Testis (tissue), 2 donors: ENCODE results near the gene PTPRG.

Experiments used
- POLR2A ChIP-seq: fragments of 450-650 bp; IDR thresholded peaks from one replicate; pipeline ENCODE4 v1.6.1; 2017; ENCODE audit warnings: antibody characterized with exemption, mild to moderate bottlenecking, moderate library complexity
- TF ChIP-seq, protein P1 (sequence below), 3 experiments: fragments of 450-650 bp in 2 of 3; fragments of 200-600 bp in 1 of 3; sonication (generic) in 1 of 3; IDR thresholded peaks; one replicate each; pipeline ENCODE4 v1.5.1; 2016 to 2019; ENCODE audit warnings: antibody characterized with exemption in 3 of 3, mild to moderate bottlenecking in 2 of 3, moderate library complexity in 1 of 3

DNA sequence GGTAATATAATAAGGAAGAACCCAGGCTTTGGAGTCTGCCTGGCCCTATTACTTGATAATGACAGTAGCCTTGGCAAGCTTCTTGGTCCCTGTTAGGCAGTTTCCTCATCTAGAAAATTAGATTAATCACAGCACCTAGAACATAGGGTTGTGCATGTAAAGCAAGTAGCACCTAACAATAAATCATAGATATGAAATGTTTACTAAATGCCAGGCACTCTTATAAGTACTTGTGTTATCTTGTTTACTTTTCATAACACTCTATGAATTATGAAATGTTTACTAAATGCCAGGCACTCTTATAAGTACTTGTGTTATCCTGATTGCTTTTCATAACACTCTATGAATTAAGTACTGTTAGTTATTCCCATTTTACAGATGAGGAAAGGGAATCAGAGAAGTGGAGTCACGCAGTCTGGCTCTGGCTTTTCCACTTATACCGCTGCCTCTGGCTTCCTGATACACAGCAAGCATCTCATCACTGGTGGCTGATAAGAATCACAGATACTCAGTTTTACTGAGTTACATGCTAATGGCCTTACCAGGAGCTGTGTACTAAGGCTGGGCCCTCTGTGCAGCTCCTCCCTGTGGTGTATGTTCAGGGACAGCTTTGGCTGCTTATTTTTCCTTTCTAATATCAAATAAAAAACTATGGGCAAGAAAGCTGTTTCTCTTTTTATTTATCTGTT is 688.6 kb downstream of the PTPRG start:
- TF ChIP-seq, protein P1, sequence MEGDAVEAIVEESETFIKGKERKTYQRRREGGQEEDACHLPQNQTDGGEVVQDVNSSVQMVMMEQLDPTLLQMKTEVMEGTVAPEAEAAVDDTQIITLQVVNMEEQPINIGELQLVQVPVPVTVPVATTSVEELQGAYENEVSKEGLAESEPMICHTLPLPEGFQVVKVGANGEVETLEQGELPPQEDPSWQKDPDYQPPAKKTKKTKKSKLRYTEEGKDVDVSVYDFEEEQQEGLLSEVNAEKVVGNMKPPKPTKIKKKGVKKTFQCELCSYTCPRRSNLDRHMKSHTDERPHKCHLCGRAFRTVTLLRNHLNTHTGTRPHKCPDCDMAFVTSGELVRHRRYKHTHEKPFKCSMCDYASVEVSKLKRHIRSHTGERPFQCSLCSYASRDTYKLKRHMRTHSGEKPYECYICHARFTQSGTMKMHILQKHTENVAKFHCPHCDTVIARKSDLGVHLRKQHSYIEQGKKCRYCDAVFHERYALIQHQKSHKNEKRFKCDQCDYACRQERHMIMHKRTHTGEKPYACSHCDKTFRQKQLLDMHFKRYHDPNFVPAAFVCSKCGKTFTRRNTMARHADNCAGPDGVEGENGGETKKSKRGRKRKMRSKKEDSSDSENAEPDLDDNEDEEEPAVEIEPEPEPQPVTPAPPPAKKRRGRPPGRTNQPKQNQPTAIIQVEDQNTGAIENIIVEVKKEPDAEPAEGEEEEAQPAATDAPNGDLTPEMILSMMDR (IDR thresholded peaks at IDR 0.05) = no peak
- no peak for TF ChIP-seq POLR2A
